Stimulated activated CD8-positive, alpha-beta memory T cell treated with anti-CD3 and anti-CD28 coated beads, Interleukin-4, amount 100 ng/mL, for 24 hours (primary cell): ENCODE data around the gene PSMD7.
"Not testable (repeated sequence)": the region's sequence is repeated elsewhere in the genome, so short reads cannot be mapped to it uniquely, and the experiment has no call there.

Experiments used
- DNase-seq: peaks from one replicate; pipeline ENCODE4 v3.0.0-alpha.2; 2020; ENCODE audit warnings: low read depth

PSMD7 gene

DNA sequence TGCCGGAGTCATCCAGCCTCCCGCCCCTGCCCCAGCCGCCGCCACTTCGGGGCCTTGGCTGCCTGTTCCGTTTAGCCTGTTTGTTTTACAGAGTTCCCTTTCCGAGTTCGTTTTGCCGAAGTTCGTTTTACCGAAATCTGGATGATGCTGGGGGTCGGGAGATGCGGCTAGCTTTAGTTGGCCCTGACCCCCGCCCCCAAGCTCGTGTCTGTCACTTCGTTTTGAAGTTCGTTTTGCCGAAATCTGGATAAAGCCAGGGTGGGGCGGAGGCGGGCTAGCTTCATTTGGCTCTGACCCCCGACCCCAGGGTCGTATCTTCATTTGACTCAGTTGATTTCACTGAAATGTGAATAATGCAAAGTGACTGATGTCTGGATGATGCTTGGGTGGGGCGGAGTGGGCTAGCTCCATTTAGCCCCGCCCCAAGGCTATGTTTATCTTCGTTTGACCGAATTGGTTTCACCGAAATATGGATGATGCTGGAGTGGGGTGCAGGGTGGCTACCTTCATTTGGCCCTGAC, 591 bp downstream of the PSMD7 start:
- DNase-seq: peak; percentile 25

DNA sequence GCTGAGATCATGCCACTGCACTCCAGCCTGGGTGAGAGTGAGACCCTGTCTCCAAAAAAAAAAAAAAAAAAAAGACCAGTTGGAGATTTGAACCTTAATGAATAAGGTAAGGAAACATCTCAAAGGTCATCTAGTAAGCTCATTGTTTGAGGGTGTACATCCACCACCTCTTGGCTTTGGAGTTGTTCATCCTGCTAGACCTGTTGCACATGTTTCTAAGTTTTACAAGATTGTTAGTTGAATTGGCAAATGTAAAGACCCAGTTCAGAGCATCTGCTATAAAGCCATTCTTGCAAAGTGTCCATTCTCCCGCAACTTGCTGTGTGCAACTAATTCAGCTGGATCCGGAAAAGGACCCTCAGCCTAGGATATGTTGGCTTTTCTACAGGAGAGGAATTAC, 1.5 kb downstream of the PSMD7 start:
- no peak for DNase-seq

DNA sequence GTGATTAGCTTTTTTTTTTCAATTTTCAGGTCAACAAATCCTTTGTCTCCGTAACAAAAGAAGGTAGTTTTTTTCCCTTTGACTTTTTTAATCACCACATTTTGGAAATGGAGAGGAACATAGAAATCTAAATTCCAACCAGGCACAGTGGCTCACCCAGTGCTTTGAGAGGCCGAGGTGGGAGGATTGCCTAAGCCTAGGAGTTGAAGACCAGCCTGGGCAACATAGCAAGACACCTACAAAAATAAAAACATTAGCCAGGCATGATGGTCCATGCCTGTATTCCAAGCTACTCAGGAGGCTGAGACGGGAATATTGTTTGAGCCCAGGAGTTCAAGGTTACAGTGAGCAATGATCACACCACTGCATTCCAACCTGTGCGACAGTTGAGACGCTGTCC, 5.7 kb downstream of the PSMD7 start:
- DNase-seq: no peak

DNA sequence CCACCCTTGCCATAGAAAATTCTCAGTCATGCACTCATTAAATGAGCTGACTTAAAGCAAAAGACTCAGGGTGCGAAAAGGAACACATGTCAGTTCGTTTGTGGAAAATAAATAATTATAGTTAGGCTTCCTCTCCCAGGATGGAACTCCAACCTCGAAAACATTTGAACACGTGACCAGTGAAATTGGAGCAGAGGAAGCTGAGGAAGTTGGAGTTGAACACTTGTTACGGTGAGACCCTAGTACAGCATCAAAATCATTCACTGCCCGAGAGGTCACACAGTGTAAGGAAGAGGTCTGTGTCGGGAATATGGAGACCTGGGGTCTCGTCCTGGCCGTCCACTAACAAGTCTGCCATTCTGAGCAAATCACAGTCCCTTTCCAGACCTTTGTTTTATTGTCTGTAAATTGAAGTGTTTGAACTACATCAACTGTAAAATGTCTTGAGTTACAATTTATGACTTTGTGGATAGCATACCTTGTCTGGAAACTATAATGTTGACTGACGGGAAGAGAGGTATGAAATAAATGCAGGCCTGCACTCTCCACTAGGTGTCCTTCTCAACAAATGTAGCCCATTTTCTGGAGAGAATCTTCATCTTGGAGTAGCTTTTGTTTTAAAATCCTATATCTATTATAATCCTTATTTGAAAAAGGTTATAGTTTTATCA, 7.7 kb downstream of the PSMD7 start:
- DNase-seq: no peak

DNA sequence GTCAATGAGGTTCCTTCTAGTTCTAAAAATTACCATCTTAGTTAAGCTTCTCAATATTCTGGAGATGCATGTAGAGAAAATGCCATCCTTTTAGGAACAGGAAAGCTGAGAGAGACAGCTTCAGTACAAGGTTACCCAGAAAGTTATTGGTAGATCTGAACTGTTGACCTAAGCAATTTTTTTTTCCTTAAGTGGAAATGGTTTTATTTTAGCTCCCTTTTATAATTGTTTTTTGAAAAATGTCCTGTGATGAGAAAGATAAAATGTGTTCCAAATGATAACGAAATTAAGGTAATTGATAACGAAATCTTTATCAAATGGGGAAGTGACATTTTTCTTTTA, 8.2 kb downstream of the PSMD7 start:
- no peak for DNase-seq

DNA sequence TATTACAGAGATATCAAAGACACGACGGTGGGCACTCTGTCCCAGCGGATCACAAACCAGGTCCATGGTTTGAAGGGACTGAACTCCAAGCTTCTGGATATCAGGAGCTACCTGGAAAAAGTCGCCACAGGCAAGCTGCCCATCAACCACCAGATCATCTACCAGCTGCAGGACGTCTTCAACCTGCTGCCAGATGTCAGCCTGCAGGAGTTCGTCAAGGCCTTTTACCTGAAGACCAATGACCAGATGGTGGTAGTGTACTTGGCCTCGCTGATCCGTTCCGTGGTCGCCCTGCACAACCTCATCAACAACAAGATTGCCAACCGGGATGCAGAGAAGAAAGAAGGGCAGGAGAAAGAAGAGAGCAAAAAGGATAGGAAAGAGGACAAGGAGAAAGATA, 8.7 kb downstream of the PSMD7 start:
- DNase-seq: no peak

DNA sequence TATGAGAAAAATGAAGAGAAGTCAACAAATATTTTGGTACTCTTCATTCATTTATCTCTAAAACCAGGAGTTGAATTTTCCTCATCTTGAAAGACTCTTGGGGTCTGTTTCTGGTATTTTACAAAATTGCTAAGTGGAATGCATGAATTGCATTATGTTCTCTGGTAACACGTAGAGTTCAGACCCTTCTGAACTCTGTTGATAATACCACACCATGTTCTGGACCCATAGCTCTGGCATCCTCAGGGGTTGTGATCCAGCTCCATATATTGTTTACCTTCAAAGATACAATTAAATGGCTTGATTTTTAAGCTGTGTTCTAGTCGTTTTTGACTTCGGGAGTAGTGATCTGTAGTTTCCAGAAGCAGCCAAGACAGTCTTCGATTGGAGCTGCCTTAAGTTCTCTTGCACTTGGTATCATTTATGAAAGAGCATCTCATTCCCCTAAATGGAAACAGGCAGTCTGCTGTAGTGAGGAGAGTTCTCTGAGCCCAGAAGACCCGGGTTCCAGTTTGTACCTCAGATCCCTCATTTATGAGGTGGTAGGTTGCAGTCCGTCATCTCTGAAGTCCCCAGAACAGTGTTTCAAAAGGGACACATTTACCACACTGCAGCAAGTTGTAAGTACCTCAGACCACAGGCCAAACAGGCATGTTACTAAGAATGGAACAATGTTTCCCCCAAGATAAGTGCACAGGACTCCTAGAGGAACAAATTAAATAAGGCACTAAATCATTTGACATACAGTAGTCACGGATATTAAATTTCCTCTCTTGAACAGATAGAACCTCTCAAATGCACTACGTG, 9.6 kb downstream of the PSMD7 start:
- DNase-seq: no peak

DNA sequence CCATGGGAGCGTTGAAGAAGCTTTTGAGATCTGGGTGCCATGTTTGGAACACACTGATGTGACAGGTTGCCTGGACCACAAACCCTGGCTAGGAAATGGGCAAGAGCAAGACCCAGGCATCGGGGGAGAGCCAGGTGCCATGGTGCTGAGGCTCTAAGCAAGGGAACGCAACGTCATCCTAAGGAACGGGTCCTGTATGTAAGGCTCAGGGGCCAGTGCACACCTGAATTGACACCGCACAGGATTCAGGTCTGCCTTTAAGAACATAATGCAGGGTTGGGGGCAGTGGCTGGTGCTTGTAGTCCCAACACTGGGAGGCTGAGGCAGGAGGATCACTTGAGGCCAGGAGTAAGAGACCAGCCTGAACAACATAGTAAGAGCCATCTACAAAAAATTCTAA, 10.8 kb downstream of the PSMD7 start:
- no peak for DNase-seq

DNA sequence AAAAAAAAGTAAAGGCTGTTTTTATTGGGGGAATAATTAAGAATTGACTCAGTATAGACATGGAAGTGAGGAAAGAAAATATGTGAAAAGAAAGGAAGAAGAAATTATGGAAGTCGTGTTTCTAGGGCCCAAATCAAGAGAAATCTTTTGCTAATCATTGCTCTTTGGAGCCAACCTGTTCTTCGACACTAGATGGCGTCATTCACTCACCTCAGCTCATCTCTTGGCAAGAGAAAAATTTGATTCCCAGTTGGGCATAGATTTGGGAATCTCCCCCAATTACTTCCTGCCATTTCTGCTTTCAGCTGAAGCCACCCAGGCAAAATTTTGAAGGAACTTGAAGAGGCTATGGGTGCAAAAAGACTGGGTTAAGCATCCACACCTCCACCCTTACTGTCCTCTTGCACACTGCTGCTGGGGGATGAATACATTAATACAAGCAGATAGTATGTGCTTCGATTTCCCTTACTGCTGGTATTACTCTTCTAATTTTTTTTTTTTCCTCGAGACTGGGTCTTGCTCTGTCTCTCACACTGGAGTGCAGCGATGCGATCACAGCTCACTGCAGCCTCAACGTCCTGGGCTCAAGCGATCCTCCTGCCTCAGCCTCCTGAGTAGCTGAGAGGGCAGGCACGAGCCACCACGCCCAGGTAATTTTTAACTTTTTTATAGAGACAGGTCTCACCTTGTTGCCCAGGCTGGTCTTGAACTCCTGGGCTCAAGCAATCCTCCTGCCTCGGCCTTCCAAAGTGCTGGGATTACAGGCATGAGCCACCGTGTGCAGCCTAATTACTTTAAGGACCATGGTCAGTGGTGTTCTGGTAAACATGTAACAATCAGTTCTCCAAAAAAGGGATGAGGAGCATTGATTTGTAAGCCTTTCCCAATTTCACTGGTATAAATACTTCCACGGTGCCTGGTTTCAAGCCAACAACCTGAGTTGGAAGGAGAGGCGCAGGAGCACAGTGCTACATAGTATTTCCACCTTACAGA, 13.5 kb downstream of the PSMD7 start:
- no peak for DNase-seq

DNA sequence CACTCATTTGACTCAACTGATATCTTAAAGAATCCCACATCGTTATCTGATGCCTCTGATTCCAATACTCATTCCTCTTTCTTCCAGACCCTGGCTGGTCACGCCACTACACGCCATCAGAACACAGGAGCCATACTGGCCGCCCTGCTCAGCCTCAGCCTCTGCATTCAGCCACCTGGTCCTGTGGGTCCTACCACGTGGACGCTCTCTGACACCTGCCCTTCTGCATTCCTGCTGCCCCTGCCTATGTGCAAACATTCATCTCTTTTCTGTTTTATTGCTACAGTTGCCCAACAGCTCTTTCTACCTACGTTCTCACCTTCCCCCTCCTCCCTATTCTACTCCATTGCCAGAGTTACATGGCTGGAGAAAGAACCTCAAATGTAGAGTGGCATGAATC, 18.4 kb downstream of the PSMD7 start:
- no peak for DNase-seq

DNA sequence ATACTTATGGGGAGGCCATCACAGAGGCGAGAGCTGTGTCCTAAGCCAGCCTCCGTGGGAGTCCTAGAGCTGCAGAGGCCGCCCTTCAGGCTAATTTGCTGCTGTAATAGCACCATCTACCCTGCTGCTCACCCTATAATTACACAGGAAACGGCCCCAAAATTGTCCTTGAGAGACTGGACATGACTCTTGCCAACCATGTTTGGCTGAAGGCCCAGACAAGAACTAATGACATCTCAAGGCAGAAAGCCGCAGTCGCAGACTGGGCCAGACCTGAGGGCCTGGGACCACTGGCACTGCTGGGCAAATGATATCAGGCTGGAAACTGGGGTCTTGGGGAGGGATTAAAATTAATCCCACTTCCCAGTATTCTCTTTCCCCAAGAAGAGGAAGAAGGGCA, 24.1 kb downstream of the PSMD7 start:
- no peak for DNase-seq

DNA sequence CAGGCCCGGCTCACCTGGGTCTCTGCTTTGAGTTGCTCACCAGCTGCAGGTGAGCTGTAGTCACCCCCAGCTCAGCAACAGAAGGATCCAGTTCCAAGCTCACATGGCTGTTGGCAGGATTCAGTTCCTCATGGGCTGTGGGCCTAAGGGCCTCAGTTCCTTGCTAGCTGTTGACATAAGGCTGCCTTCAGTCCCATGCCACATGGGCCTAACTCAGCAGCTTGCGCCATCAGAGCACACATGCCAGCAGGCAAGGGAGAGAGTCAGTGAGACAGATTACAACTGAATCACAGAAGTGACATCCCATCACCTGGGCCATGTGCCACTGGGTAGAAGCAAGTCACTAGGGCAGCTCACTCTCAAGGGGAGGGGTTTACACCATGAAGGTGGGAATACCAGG, 24.7 kb downstream of the PSMD7 start:
- no peak for DNase-seq

DNA sequence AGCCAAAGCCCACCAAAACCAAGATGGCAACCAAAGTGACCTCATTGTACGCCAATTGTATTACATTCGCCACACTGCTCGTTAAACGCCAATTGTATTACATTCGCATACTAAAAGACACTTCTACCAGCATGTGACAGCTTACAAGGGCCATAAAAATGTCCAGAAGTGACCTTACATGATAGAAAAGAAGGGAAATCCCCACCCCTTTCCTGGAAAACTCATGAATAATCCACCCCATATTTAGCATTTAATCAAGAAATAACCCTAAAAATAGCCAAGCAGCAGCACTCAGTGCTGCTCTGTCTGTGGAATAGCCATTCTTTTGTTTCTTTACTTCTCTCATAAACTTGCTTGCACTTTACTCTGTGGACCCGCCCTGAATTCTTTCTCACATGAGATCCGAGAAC, 25.7 kb downstream of the PSMD7 start:
- no peak for DNase-seq

DNA sequence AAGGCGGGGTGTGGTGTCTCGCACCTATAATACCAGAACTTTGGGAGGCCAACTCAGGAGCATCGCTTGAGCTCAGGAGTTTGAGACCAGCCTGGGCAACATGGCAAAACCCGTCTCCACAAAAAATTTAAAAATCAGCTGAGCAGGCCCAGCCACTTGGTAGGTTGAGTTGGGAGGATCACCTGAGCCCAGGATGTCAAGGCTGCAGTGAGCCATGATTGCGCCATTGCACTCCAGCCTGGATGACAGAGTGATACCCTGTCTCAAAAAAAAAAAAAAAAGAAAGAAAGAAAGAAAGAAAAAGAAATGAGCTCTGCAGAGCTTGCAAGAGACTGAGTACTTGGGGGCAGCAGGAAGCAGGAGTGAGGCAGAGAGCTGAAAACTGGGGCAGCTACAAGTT, 28.2 kb downstream of the PSMD7 start:
- not testable (repeated sequence) for DNase-seq

DNA sequence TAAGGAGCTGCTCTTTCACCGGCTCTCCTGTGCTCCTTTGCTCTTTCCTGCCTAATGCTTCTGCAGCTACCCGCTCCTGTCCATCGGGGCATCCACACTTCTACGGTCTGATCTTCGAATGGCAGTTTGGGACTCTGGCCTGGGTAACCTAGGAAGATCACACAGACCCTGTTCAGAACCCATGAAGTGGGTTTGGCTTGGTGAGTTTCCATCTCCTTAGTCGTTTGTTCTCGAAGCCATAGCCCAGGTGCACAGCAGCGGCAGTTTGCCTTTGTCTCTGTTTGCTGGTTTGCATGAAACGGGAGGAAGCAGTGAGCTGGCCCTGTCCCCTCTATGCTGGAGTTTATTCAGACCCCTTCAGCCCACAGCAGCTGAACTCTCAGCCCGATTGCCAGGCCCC, 29.0 kb downstream of the PSMD7 start:
- no peak for DNase-seq

DNA sequence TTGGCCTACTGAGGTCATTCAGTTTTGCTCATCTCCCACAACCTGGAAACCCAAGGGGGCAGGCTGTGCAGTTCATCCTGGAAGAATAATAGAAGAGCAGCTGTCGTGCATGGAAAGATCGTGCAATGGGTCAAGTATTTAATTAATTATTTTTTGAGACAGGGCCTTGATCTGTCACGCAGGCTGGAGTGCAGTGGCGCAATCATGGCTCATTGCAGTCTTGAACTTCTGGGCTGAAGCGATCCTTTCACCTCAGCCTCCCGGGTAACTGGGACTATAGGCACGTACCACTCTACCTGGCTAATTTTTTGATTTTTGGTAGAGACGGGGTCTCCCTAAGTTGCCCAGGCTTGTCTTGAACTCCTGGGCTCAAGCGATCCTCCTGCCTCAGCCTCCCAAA, 31.7 kb downstream of the PSMD7 start:
- DNase-seq: not testable (repeated sequence)

DNA sequence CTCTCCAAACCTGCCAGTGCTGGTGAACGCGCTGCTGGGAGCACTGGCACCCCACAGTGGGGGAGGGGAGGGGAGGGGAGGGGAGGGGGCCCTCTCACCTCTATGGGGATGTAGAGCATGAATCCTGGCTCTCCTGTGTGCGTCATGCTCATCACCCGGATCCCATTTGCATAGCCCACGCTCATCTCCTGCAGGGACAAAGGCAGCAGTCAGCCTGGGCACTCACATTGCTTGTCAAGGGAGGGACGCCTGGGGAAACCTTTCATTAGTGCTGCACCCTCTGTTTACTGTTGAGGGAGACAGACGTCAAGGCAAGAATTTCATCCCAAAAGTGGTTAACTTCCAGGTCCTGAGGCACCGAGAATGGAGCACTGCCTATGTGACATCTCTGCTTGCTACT, 35.9 kb downstream of the PSMD7 start:
- DNase-seq: not testable (repeated sequence)

DNA sequence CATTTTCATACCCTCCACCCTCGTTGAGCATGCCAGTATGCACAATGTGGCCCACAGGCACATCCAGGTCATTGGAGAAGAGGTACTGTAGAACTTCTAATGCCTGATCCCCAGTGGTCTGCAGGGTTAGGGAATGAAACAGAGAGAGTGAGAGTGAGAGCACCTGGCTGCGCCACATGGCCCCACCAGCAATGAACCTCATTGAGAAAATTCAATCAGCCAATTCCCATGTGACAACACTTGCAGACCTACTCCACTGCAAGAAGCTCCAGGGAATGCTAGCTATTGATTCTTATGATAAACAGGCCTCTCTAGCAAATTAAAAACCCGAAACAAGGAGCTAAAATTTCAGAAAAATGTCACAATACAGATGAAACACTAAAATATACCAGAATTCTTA, 40.9 kb downstream of the PSMD7 start:
- not testable (repeated sequence) for DNase-seq

DNA sequence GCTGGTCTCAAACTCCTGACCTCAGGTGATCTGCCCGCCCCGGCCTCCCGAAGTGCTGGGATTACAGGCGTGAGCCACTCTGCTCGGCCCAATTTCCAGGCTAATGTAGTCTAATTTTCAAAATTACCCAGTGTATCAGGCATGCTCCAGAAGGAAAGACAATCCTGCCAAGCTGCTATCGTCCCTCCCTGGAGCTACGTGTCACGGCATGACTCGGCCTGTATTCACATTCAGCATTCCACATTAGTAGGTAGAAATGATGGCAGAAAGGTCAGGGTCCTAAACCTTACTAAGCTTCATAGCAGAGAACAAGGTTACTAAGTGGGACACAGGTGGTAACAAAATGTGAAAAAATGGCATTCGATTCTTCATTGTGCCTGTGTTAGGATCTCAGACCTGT, 42.6 kb downstream of the PSMD7 start:
- not testable (repeated sequence) for DNase-seq

DNA sequence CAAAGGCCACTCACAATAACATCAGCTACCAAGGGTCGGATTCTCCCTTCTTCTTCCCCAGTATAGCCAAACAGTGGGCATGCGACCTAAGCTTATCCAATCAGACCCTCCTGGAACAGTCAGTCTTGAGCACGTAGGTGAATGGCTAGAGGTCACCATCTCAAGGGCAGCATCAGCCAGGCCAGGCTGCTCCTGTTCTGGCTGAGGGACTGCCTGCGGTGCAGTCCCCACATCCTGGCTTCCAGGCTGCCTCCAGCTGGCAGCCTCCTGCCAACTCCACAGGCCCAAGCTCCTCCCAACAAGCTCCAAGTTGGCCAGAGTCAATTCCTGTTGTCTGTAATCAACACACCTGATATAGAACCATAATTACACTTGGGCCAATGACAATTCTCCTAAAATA, 56.4 kb downstream of the PSMD7 start:
- DNase-seq: not testable (repeated sequence)
